GM18511 (cell line): Measurements from ENCODE around the gene EIF2B2.

ENCODE experiments used
- ATAC-seq: cut with Tn5 transposase; IDR thresholded peaks from one replicate; pipeline ENCODE4 v1.9.1; 2021; ENCODE audit warnings: mild to moderate bottlenecking, moderate library complexity; ENCODE audit not compliant: unreplicated experiment

The EIF2B2 gene

DNA sequence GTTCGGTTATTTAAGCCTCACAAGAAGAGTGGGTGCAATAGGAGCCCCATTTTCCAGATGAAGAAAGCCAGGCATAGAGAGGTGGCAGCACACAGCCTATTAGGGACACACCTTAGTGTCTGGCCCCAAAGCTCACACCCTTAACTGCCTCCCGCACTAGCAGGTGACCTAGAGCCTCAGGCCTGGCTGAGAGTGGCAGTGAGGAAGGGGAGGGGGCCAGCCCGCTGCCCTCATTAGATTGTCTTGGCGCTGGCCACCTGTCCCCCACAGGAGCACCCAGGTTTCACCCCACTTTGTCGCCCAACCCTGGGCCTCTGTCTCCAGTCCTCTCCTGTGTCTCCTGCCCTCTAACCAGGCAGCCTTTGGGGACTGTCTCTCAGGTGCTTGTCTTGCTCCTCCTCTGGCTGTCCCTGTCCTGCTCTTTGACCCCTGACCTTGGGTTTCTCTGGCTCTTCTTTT, 28.8 kb upstream of the EIF2B2 start:
- no peak for ATAC-seq

DNA sequence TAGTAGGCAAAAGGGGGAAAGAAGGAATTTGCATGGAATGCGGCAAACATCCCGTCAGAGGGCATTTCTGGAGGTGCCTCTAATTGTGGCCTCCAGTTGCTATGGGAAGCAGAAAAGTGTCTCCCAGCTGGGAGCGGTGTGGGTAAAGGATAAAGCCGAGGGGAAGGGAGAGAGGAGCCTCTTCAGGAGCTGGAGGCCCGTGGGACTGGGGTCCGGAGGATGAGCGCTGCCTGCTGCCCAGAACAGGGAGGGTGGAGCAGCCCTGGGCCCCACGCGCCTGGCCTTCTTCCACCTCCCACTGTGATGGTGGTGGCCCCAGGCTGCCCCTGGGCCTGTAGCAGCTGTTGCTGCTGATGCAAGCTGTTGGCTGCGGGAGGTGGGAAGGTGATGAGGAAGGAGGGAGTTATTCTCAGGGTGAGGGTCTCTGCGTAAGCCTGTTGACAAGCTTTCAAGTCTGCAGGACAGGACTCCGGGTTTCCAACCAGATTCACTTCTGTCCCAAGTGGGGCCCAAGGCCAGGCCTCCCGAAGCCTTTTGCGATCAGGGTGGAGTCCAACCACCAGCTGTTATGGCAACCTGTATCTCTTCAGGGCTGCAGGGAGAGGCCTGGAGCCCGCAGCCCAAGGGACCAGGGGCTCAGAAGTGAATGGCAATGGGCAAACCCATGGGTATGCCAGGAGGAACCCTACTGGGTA, 28.2 kb upstream of the EIF2B2 start:
- no peak for ATAC-seq

DNA sequence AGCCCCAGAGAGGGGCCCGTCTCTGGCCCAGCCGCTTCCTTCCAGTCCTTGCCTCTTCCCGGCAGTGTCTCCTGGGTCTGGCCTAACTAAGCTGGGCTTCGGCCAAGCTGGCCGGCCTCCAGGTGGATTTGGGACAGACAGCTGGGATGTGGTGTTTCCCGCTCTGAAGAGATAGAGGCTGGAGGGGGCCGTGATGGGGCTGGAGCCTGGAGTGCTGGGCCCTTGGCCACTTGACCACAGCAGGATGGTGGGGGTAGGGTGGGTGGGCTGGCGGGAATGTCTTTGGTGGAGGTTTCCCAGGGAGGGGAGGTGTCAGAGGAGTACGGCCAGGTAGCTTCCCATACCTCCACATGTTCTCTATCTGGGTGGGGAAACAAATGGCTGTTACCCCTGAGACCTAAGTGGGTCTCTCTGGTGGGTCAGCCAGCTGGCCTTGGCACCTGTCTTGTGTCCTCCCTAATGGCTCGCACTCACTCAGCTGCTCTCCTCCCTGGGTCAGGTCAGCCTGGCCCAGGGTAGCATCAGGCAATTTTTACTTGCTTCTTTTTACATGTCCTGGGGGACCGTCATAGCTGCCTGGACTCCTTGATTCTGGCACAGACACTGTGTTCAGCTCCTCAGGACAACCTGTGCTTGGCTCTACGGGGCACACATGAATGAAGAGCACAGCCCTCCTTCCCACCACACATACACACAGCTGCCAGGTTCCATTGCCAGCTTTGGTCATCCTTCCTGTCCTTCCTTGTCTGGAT, 27.5 kb upstream of the EIF2B2 start:
- ATAC-seq: no peak

DNA sequence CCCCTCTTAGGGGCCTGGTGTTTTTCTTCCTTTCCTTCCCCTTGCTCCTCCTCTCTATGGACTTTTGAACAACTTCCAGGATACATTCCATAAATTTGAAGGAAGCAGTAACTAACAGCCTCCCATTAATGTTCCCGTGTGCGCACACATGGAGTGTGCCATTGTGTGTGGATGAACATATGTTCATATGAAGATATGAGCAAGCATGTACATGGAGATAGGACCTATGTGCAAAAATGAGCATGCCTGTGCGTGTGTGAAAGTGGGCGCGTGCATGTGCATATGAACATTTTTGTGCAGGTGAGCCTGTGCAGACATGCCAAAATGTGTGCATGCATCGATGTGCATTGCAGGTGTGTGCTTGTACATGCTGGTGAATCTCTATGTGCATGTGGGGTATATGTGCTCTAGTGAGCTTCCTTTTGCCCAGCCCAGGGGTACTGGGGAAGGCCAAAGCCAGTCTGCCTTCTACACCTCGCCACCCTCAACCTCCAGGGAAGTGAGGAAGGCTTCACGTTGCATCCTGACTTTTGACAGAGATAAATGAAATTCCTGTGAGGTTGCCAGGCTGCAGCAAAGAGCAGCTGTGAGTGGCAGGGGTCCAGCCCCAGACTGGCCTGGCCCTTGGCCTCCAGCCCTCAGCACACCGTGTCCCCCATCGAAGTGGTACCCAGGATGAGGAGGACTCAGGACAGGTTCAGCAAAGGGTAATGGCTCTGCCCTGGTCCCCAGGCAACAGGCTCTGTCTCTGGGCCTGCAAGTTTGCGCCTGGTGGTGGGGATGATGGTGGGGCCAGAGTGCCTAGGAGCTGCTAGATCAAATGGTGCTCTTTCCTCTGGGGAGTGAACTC, 26.2 kb upstream of the EIF2B2 start:
- no peak for ATAC-seq

DNA sequence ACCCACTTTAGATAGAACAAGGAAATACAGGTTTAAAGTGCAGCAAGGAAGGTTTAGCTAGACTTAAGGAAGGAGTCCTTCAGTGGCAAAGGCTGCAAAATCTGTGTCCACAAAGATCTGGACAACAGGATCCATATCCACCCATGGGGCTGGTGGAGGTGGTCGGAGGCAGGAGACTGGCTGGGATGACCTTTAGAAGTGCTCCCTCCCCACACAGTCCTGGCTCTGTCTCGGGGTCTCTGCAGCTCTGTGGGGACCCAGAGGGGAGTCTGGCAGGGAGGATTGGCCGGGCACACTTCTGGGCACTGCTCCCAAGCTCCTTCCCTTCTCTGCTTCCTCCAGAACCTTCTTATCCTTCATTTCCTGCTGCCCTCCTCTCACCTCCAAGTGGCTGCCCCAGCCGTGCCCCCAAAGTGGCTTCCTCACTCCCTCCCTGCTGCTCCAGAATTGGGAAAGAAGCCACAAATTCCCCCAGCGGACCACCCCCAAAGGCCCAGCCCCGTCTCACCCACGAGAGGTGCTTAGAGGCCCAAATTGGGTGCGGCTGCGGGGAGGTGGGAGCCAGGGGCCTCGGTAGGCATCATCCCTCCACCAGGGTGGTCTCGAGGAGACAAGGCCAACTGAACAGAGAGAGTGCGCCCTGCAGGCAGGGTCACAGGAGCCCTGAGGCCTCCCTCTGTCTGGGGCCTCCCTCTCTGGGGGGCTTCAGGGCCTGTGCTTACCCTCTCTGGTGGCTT, 25.4 kb upstream of the EIF2B2 start:
- ATAC-seq: no peak

DNA sequence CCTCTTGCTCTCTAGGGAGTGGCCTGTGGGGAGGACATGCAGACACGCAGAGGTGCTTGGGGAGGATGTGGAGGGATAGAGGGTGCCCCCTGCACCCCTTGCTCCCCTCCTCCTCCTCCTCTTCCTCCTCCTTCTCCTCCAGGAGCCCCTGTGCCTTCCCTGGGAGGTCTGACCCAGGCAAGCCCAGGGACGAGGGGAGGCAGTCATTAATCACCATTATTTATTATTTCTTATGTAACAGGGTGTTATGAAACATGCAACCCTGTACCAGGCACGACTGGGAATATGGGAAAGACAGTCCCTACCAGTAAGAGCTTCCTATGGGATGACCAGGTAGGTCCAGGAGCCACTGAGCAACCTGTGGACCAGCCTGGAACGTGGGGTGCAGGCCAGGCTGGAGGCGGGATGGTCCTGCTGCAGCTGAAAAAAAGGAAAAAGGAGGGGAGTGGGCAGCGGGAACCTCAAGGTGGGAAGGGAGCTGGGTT, 24.8 kb upstream of the EIF2B2 start:
- ATAC-seq: no peak

DNA sequence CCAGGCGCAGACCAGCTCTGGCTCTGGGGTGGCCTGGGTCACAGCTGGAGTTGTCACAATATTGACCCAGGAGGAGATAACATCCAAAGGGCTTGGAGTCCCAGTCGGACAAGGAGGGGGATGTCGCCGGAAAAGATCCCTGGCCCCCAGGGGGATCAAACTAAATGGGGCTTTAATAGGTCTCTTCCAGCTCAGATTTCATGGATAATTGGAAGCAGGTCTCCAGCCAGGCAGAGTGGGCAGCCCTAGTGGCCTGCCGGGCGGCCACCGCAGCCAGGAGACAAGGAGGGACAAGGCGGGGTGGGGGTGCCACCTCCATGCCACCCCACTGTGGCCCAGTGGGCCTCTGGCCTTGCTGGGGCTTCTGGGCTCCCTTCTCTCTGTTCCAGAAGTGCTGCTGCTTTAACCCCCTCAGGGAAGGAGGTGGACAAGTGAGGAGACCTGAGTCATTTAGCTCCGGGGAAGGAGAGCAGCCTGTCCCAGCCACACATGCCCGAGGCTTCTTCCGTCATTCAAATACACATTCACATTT, 24.2 kb upstream of the EIF2B2 start:
- no peak for ATAC-seq

DNA sequence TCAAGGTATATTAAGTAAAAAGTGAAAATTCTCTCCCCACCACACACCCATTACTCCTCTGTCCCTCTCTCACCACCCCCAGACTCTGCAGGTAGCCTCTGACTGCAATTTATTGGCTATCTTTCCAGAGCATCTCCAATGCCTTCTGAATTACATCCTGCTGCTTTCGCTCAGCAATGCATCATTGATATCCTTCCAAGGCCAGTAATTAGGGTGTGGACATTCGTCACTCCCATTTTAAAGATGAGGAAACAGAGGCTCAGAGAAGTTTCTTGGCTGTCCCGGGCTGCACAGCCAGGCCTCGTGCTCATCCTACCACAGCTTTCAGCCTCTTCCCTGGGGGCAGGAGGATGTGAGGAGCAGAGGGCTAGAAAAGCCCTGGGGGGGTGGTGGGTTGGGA, 23.7 kb upstream of the EIF2B2 start:
- ATAC-seq: no peak

DNA sequence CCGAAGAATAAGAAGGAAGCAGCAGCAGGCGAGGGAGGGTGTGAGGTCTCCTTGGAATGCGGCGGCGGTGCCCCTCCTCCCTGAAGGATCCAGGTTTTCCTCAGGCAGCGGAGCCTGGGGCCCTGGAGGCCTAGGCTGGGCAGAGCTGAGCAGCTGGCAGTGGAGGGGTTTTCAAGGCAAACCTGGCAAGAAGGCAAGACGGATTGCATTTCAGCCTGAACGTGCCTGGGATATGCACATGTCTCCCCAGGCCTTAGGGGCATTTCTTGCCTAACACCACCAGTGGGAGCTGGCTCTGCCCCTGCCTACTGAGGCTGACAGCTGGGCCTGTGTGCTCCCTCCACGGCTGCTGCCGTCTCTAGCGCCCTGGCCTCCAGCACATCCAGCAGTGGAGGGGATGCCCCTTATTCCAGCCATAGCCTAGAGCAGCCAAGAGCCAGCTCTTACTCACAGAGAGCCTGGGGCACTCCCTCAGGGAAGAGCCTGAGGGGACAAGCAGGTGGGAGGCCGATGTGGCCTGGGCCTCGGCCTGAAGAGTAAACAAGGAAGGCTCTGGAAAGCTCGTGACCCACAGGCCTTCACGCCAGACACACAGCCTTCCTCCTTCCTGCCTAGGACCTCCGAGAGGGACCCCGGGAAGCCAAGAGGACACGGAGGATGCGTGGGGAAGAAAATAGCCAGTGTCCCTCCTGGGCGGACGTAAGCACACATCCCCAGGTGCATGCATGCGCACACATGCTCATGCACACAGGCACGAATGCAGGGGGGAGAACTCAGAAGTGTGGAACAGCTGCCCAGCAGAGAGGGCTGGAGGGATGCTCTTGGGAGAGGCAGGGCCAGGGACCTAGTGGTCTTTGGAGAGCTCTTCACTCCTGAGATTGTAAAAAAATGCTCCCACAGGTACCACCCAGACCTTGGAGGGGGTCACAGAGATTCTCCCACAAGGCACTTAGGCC, 23.0 kb upstream of the EIF2B2 start:
- no peak for ATAC-seq

DNA sequence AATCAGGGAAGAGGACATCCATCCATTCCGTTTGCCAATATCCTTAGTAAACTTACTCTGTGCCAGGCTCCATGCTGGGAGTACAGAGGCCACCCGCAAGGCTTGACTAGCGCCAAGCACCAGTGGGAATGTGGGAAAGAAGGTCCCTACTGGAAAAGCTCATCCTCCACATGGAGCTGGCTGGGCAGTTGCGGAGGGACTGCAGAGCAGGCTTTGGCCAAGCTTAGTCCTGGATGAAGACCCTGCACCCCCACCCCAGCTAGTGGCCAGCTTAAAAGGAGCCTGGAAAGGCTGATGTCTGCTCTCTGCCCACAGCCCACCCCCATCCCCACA, 22.4 kb upstream of the EIF2B2 start:
- ATAC-seq: no peak

DNA sequence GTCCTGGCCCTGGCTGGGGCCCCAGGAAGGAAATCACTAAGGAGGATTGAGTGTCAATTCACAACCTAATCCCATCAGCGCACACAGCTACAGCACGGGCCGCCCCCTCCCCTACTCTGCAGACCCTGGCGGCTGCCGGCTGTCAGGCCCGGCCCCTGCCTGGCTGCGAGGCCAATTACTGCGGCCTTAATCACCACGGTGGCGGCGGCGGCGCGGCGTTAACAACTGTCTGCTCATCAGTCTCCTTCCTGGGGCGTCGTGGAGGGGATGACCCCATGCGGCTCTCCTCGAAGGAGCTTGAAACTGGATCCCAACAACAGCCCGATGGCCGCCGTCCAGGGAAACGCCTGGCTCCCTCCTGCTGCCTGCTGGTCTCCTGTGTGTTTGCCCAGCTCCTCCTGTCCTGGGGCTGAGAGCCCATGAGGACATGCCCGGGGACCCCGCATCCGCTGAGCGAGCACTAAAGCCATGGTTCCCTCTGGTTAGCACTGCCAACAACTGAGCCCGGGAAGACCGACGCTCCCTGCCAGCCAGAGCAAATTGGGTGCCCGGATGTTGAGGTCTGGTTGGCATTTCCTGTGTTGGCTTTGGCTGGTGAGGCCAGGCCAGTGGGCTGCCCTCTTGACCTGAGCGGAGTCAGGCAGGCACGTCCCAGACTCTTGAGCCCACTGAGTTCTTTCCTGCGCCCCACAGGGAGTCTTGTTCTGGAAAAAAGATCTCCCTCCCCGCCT, 21.8 kb upstream of the EIF2B2 start:
- ATAC-seq: no peak

DNA sequence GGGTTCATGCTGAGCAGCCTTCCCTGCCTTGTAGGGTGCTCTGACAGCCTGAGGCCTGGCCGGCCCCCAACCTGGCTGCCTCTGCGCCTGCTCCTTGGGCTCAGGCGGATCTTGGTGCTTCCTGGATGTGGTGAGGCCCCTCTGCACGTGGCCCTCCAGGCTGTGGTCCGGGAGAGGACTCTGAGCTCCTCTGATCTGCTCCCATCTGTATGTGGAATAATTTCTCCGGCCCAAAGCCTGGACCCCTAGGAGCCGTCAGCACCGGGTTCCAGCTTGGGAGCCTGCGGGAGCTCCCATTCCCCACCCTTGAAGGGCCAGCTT, 21.3 kb upstream of the EIF2B2 start:
- ATAC-seq: no peak

DNA sequence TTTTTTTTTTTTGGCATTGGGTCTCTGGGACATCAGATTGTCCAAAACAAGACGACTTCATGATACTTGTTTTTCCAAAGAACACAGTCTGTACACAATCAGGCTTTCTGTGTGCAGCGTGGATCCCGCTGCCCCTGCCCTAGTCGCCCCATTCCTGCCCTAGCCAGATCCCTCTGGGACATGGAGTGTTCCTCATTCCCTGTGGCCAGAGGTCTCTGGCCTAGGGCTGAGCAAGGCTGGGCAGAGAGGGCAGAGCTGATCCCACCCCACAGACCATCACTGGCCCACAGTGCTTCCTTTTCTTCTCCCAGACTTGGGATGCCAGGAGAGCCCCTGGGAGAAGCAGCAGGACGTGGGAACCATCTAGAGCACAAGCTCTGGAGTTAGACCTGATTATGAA, 20.9 kb upstream of the EIF2B2 start:
- ATAC-seq: no peak

DNA sequence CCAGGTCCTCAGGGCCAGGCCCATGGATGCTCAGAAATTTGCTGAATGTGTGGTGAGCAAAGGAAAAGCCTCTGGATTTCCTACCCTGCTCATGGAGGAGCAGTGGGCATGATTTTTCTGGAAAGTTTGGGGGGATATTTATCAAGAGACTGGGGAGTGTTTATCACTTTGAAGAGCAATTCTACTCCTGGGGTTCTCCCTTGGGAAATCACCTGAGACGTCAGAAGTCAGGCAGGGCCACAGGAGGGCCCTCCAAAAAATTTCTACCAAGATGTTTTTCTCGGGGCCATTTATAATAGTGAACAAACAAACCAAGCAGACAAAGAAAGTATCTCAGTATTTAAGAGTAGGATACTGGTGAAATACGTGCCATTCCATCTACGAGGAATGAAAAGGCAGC, 20.1 kb upstream of the EIF2B2 start:
- no peak for ATAC-seq

DNA sequence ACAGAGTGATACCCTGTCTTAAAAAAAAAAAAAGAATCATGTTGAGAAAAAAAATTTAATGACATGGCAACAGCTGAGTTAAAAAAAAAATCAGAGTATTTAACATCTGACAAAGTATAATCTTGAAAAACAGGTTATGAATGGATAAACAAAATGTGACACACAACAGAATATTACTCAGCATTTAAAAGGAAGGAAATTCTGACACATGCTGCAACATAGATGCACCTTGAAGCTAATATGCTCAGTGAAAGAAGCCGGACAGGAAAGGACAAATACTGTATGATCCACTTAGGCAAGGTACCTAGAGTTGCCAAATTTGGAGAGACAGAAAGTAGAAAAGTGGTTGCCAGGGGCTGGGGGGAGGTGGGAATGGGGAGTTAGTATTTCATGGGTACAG, 19.4 kb upstream of the EIF2B2 start:
- ATAC-seq: no peak

DNA sequence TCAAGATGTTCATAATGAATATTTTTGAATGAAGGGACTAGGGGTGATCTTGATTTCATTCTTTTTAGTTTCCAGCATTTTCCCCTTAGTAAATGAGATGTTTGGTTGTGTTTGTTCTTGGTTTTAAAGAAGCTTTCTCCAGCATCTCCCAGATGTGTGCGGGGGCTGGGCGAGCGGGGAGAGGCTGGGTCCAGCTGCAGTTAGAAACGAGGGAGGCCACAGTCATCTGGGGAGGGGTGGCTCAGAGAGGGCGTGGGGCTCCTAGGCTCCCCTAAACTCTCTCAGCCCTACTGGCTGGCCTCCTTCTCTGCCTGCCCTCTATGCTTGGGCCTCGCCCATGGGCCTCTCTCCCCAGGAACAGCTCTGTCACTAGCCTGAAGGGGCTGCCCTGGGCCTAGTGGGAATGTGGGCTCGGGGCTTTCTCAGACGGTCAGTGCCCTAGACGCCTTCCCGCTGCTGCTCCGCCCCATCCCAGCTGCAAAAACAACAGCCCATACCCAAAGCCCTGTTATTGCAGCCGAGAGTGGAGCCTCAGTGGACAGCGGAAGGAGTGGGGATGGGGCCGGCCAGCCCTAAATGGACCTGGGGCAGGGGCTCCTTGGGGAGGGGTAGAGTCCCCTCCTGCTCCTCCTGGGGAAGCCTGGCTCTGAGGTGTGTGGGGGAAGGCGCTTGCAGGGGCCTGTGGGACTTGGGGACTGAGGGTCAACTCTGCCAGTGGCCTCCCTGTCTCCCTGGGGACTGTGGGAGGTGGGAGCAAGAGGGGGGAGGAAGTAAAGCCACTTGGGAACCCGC, 18.3 kb upstream of the EIF2B2 start:
- ATAC-seq: no peak

DNA sequence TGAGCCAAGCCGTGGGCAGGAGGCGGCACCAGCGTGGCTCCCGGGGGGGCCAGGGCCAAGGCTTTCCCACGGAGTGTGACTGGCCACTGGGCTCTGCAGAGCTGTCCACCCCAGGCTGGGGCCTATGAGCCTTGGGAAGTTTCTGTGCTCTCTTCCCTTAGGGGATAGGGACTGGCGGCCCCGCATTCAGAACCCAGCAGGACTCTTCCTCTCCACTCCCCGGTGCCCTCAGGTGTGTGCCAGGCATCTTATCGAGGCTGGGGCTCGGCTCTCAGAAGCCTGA, 17.8 kb upstream of the EIF2B2 start:
- ATAC-seq: no peak

DNA sequence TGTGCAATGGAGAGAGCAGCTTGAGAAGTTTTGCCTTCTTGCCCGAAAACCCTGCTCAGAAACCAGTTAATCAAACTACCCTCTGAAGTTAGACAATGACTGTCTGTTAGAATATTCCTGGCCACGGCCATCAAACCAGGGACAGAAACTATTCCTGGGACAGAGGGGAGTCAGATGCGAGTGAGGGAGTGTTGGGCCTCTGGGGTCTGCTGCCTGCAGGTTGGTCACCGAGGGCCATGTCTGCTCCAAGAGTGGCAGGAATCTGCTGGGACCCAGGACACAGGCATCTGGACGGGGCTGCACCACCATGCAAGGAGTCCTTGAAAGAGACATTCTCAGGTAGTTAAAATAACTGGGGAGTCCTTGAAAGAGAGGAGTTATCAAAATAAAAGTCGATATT, 16.9 kb upstream of the EIF2B2 start:
- no peak for ATAC-seq

DNA sequence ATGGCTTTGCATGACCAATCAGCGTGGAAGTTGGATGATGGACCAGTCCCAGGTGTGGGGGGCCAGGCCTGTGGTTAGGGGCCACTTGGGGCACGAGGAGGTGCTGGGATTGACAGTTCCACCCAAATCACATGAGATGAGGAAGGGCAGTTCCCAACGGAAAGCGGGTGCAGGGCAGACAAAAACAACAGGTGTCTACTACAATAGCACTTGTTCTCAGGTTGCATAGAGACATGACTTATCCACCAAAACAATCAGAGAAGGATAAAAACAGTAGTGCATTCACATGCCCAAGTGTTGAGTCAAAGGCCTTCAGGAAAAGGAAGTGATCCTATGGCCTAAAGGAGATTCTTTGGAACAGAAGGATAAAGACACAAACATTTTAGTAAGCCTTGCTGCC, 14.6 kb upstream of the EIF2B2 start:
- ATAC-seq: no peak
